Measurements from ENCODE around the gene ZNF579.

ZNF579 gene

DNA sequence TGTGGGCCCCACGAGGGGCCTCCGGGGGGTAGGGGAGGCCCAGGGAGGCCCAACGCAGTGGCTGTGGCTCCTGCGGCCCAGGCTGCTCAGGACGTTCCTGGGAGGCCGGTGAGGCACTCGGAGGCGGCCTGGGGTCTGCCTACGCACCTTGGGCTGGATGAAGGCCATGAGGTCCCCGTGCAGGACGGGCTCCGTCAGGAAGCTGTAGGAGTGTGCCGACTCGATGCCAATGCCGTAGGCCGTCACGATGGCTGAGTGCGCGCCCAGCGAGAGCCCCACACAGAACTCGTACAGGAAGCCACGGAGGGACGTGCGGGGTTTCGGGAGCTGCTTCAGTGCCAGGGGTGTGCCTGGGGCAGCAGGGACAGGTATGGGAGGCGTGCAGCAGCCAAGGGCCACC, 49.7 kb downstream of the ZNF579 start:
- ATAC-seq = peak; percentile 29
- no peaks in the 10 kb centered on the region for H3K9me3 Mint-ChIP-seq
- no peak overlapping the region for H3K4me3 Mint-ChIP-seq
- H3K27ac Mint-ChIP-seq = no peak overlapping the region
- no peaks in the 10 kb centered on the region for H3K36me3 Mint-ChIP-seq
- no peaks in the 10 kb centered on the region for H3K4me1 Mint-ChIP-seq
- peaks cover 10% of the 10 kb centered on the region for H3K27me3 Mint-ChIP-seq

DNA sequence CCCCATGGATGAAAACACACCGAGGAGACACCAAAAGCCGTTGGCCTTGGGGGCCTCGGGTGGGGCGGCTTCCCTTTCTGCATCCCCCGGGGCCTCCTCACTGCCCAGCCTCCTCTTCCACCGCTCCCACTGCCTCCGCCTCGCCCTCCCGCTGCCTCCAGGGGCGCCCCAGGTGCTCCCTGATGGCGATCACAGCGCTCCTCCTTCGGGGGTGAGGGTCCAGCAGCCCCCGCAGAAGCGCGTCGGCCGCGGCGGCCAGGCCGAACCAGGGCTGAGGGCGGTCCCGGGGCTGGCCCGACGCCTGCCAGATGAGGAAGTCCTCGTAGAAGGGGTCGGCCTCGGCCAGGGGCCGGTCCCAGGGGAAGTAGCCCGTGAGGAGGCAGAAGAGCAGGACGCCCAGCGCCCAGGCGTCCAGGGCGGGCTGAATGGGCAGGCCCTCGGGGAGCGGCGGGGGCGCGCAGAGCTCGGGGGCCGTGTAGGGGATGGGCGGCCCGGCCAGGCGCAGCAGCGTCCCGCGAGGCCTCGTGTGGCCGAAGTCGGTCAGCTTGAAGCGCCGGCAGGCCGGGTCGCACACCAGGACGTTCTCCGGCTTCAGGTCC, 50.9 kb downstream of the ZNF579 start:
- H3K27me3 Mint-ChIP-seq = peaks cover 10% of the 10 kb centered on the region
- no peak overlapping the region for H3K27ac Mint-ChIP-seq
- peak; percentile 39 for ATAC-seq
- H3K9me3 Mint-ChIP-seq = no peaks in the 10 kb centered on the region
- H3K4me3 Mint-ChIP-seq = no peak overlapping the region
- no peaks in the 10 kb centered on the region for H3K4me1 Mint-ChIP-seq
- H3K36me3 Mint-ChIP-seq = no peaks in the 10 kb centered on the region

DNA sequence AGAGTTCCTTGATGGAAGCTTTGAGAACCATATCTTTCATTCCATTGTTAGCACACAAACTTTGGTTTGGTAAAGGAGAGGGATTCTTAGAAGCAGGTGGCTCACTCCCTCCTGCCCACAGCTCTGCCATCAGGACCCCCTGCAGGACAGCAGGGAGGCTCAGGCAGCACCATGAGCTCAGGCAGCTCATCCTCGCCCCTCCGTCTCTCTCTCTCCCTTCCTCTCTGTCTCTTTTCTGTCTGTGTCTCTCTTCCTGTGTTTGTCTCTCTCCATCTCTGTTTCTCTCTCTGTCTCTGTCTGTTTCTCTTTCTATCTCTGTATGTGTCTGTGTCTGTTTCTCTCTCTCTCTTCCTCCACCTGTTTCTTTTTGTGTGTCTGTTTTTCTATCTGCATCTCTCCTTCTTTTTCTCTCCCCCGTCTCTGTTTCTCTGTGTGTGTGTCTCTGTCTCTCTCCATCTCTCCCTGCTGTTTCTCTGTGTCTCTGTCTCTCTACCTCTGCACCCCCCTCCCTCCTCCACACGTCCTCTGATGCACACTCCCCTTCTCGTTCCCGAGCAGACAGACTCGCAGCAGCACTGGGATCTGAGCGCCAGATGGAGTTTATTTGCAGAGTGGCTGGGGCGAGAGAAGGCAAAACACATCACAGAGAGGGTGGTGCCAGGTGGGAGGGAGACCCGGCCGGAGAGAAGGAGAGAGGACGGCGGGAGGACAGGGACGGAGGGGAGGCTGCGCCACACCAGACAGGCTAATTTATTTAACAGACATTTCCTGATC, 52.4 kb downstream of the ZNF579 start:
- H3K27ac Mint-ChIP-seq = no peak overlapping the region
- no peak for ATAC-seq
- H3K4me3 Mint-ChIP-seq = no peak overlapping the region
- no peaks in the 10 kb centered on the region for H3K36me3 Mint-ChIP-seq
- H3K9me3 Mint-ChIP-seq = no peaks in the 10 kb centered on the region
- no peaks in the 10 kb centered on the region for H3K27me3 Mint-ChIP-seq
- H3K4me1 Mint-ChIP-seq = no peaks in the 10 kb centered on the region

DNA sequence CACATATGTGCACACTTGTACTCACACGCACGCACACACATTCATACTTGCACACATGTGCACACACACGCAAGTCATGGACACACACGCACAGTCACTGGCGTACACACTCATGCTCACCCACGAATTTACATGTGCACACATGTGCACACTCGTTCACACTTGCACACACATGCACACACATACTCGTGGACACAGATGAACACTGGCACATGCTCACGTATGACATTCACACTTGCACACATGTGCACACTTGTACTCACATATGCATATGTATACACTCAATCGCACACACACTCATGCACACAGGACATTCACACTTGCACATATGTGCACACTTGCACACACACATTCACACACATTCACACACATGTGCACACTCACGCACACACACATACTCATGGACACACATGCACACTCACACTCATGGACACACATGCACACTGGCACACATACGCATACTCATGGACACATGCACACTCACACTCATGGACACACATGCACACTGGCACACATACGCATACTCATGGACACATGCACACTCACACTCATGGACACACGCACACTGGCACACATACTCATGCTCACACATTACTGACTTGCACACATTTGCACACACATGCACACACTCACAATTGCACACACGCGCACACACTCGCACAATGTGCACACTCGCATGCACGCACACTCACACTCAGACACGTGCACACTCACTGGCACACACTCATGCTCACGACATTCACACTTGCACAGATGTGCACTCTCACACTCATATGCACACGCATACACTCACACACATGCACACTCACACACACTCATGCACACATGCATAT, 53.2 kb downstream of the ZNF579 start:
- Mint-ChIP-seq H3K27me3 (no peaks in the 10 kb centered on the region), H3K27ac (no peak overlapping the region), H3K4me1 (no peaks in the 10 kb centered on the region), H3K36me3 (no peaks in the 10 kb centered on the region), H3K4me3 (no peak overlapping the region), H3K9me3 (no peaks in the 10 kb centered on the region)
- no peak for ATAC-seq
